Measurements from ENCODE around the gene CGB2. TPM values are rescaled to one million over a fixed set of nuclear protein-coding genes. Genes with fewer than 3 reads are reported as not detected.

CGB2 gene
- total RNA-seq, 4 donors from 2014 or later, result not detected

DNA sequence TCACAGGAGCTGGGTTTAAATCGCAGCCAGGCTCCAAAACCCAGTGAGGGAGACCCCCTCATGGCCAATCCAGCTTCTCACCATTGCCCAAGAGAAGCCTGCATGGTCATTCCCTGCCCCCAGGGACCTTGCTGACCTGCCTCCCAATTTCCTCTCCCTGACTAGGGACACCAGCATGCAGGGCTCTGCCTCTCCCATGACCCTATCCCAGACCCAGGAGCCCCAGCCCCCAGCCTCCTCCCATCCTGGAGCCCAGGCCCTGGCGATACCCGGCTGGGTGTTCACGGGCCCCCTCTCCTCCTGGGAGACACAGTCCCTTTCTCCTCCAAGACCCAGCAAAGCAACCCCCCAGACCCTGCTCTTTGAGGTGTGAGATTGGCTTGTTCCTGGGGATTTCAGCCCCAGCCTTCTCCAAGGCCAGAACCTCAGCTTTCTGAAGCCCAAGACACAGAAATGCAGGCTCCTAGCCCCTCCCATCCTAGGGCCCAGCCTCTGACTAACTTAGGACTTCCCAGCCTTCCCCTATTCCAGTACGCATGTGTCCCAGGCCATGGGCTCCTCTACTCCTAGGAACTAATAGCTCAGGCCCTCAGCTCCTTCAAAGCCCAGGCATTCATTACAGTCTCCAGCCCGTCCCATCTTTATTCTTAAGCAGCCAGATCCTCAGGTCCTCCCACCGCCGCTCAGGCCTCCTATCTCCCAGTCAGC is 39.7 kb upstream of the CGB2 start:
- Histone ChIP-seq H3K9me3 (no peaks in the 10 kb centered on the region), H3K27me3 (no peaks in the 10 kb centered on the region), H3K27ac (peak overlapping the region; percentile 86 to 95 (median 92)), H3K4me3 (peak overlapping the region; percentile 59 to 89 (median 84)), H3K4me1 (peaks cover 5 to 31% (median 13%) of the 10 kb centered on the region in 4 donors), H3K36me3 (peaks cover 0 to 16% (median 0%) of the 10 kb centered on the region in 3 donors)
- TF ChIP-seq POLR2A (IDR thresholded peaks at IDR 0.05), result peak in 1 of 2 donors; percentile 33
- TF ChIP-seq, protein P1, sequence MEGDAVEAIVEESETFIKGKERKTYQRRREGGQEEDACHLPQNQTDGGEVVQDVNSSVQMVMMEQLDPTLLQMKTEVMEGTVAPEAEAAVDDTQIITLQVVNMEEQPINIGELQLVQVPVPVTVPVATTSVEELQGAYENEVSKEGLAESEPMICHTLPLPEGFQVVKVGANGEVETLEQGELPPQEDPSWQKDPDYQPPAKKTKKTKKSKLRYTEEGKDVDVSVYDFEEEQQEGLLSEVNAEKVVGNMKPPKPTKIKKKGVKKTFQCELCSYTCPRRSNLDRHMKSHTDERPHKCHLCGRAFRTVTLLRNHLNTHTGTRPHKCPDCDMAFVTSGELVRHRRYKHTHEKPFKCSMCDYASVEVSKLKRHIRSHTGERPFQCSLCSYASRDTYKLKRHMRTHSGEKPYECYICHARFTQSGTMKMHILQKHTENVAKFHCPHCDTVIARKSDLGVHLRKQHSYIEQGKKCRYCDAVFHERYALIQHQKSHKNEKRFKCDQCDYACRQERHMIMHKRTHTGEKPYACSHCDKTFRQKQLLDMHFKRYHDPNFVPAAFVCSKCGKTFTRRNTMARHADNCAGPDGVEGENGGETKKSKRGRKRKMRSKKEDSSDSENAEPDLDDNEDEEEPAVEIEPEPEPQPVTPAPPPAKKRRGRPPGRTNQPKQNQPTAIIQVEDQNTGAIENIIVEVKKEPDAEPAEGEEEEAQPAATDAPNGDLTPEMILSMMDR (IDR thresholded peaks at IDR 0.05), result no peak
- DNase-seq, result peak in 1 of 3 donors; percentile 72

DNA sequence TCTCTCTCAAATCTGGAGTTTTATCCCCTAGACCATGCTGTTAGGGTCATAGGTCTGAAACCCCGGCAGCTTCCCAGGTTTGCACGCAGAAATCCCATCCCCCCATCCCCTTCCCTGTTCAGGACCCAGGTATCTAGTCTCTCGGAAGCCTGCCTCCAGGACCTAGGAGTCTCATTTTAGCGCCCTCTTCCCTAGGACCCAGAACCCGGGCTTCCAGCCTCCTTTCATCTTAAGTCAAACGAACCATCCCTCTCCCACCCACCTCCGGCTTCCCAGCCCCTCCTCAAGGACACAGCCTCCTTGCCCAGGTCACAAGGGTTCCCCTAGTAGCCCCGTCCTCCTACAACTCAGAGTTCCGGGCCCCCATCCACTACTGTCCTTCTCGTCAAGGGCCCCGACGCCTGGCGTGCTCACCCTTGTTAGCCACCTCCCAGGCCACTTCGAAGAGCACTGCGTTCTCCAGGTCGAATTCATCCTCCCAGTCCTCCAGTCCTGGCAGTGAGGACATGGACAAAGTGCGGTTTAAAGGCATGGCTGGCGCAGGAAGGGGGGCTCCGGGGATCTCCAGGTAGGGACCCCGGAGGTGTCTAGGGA is 39.0 kb upstream of the CGB2 start:
- H3K4me3 ChIP-seq, result peak overlapping the region; percentile 59 to 89 (median 84)
- H3K9me3 ChIP-seq, result no peaks in the 10 kb centered on the region
- H3K27me3 ChIP-seq, result no peaks in the 10 kb centered on the region
- no peak for TF ChIP-seq POLR2A (IDR thresholded peaks at IDR 0.05)
- TF ChIP-seq, protein P1 (IDR thresholded peaks at IDR 0.05), result no peak
- peaks cover 5 to 31% (median 13%) of the 10 kb centered on the region in 4 donors for H3K4me1 ChIP-seq
- peak in 2 of 3 donors; percentile 29 to 53 for DNase-seq
- peak overlapping the region; percentile 86 to 95 (median 92) for H3K27ac ChIP-seq
- peaks cover 0 to 16% (median 0%) of the 10 kb centered on the region in 3 donors for H3K36me3 ChIP-seq

DNA sequence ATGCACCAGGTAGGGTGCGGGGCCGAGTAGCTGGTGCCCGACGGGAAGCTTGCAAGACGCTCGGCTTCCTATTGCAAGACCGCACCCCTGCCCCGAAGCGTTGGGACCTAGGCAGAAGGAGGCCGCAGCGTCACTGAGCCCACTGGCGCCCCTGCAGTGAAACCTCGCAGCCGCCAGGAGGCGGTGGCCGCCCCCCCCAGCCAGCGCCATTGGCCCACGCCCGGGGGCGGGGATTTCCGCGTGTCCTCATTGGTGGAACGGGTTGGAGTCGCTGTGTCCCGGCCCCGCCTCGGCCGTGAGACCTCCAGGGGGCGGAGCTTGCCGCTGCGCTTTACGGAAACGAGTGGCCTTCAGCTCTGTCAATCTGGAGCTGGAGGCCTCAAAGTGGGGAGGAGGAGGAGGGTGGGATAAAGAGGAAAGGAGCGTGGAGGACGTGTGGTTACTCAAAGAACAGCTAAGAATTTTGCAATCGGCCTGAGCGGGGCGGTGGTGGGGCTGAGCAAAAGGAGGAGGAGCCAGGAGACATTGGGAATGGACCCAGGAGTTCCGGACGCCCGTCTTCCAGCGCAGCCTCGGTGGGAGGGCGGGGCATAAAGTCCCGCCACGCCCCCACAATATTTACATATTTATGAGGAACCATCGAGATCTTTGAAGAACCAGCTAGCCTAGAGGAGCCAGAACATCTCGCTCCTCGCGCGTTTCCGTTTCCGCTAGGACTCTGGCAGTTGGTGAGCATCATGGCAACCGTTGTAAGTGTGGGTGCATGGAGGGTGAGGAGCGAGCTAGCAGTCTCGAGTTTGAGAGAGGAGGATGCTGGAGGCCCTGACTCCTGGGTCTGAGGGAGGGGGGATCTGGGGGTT is 38.3 kb upstream of the CGB2 start, which contains the start of the genes GYS1 and RUVBL2:
Gene GYS1 (minus strand): TSS at position 135 of the 860 bp plus-strand sequence. CDS start 197 bp downstream, outside the sequence.
Gene RUVBL2 (plus strand): TSS at position 713 of the 860 bp plus-strand sequence. CDS start 25 bp downstream, at position 738.
- Histone ChIP-seq H3K4me1 (peaks cover 5 to 31% (median 13%) of the 10 kb centered on the region in 4 donors), H3K27ac (peak within 1 kb of the TSS; percentile 86 to 95 (median 92)), H3K36me3 (peaks cover 0 to 12% (median 0%) of the 10 kb centered on the region in 3 donors), H3K9me3 (no peaks in the 10 kb centered on the region), H3K27me3 (no peaks in the 10 kb centered on the region), H3K4me3 (peak within 1 kb of the TSS; percentile 59 to 89 (median 84))
- DNase-seq, result peak; percentile 99 to 100 (median 100)
- TF ChIP-seq, protein P1 (IDR thresholded peaks at IDR 0.05), result peak; percentile 98 to 100 (median 99)
- TF ChIP-seq POLR2A (IDR thresholded peaks at IDR 0.05), result peak; percentile 80 to 87

DNA sequence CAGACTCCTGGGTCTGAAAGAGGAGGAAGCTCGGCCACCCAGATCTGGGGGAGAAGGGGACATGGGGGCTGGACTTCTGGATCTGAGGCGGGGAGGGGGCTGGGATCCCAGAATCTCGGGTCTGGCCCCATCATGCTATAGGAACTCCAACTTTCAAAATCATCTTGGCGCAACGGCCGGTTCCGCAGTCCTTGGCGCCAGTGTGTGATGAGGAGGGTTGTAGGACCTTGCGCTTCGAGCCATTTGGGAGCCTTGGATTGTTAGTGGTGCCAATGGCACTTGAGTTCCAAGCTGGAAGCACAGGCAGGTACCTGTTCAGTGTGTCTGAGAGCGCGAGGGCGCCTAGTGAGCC is 37.7 kb upstream of the CGB2 start:
- Histone ChIP-seq H3K4me1 (peaks cover 5 to 31% (median 13%) of the 10 kb centered on the region in 4 donors), H3K27me3 (no peaks in the 10 kb centered on the region), H3K36me3 (peaks cover 0 to 8% (median 0%) of the 10 kb centered on the region in 3 donors), H3K9me3 (no peaks in the 10 kb centered on the region), H3K4me3 (peak overlapping the region; percentile 59 to 89 (median 84)), H3K27ac (peak overlapping the region; percentile 86 to 95 (median 92))
- no peak for DNase-seq
- no peak for TF ChIP-seq POLR2A (IDR thresholded peaks at IDR 0.05)
- TF ChIP-seq, protein P1 (IDR thresholded peaks at IDR 0.05), result no peak

DNA sequence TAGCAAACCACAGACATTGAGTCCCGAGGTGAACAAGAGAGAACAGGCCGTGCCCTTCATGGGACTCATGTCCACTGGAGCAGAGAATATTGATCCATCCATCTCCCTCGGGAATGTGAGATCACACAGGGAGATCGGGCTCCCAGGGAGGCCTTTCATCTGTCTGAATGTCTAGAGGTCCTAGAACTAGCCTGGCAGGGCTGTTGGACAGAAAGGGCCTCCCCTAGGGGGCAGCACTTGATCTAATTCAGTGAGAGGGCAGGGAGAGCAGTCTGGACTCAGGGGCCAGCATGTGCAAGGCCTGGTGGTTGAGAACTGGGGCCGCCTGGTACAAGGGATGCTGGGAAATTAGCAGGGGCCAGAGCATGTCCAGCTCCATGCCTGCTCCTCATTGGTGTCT is 33.7 kb upstream of the CGB2 start:
- Histone ChIP-seq H3K27ac (no peak overlapping the region), H3K36me3 (peaks cover 0 to 3% (median 0%) of the 10 kb centered on the region in 3 donors), H3K27me3 (no peaks in the 10 kb centered on the region), H3K9me3 (no peaks in the 10 kb centered on the region), H3K4me3 (no peak overlapping the region), H3K4me1 (peaks cover 5 to 11% (median 7%) of the 10 kb centered on the region in 4 donors)
- no peak for TF ChIP-seq POLR2A (IDR thresholded peaks at IDR 0.05)
- TF ChIP-seq, protein P1 (IDR thresholded peaks at IDR 0.05), result peak in 4 of 6 experiments; percentile 31 to 40 (median 38)
- DNase-seq, result peak in 2 of 3 donors; percentile 32 to 71
